MM.1S (cell line): ENCODE measurements around the gene MAPK8IP2.
A peak's percentile ranks its signal among the peaks of the same experiment; 100 is the strongest.

Source experiments
- DNase-seq: peaks from one replicate; pipeline ENCODE4 v3.0.0-alpha.2; 2015
- H2AFZ ChIP-seq: fragments of 300-600 bp; sonication (generic); 2 replicates; pipeline ENCODE4 v1.6.0; 2016; ENCODE audit warnings: antibody characterized with exemption, low read length
- H3F3A ChIP-seq: fragments of 300-600 bp; sonication (generic); 2 replicates; pipeline ENCODE4 v1.6.1; 2016; ENCODE audit warnings: mild to moderate bottlenecking, antibody characterized with exemption, low read length, moderate library complexity, mixed read lengths; ENCODE audit not compliant: insufficient read depth
- H3K27ac ChIP-seq: fragments of 300-600 bp; sonication (generic); 2 replicates; pipeline ENCODE4 v1.5.1; 2016; ENCODE audit warnings: mild to moderate bottlenecking, low read length
- H3K27me3 ChIP-seq: fragments of 300-600 bp; sonication (generic); replicated peaks from 2 replicates; pipeline ENCODE4 v1.6.0; 2016; ENCODE audit warnings: low read length; ENCODE audit not compliant: insufficient read depth
- H3K36me3 ChIP-seq: fragments of 300-600 bp; sonication (generic); replicated peaks from 2 replicates; pipeline ENCODE4 v1.6.1; 2016; ENCODE audit warnings: mild to moderate bottlenecking, low read length, mixed read lengths; ENCODE audit not compliant: insufficient read depth
- H3K4me1 ChIP-seq: fragments of 300-600 bp; sonication (generic); 2 replicates; pipeline ENCODE4 v1.6.1; 2016; ENCODE audit warnings: low read length, mixed read lengths
- H3K4me2 ChIP-seq: fragments of 300-600 bp; sonication (generic); 2 replicates; pipeline ENCODE4 v1.6.0; 2016; ENCODE audit warnings: low read depth, low read length
- H3K4me3 ChIP-seq: fragments of 300-600 bp; sonication (generic); 2 replicates; pipeline ENCODE4 v1.5.1; 2016; ENCODE audit warnings: low read length, mixed read lengths
- H3K79me2 ChIP-seq: fragments of 300-600 bp; sonication (generic); 2 replicates; pipeline ENCODE4 v1.6.1; 2016; ENCODE audit warnings: mixed run types, low read length, mixed read lengths
- H3K9ac ChIP-seq: fragments of 300-600 bp; sonication (generic); 2 replicates; pipeline ENCODE4 v1.6.1; 2016; ENCODE audit warnings: low read length, mixed read lengths
- H3K9me2 ChIP-seq: fragments of 300-600 bp; sonication (generic); replicated peaks from 2 replicates; pipeline ENCODE4 v1.6.1; 2016; ENCODE audit warnings: mild to moderate bottlenecking, low read length, mixed read lengths; ENCODE audit not compliant: insufficient read depth
- H3K9me3 ChIP-seq: fragments of 300-600 bp; sonication (generic); replicated peaks from 2 replicates; pipeline ENCODE4 v1.6.1; 2016; ENCODE audit warnings: mild to moderate bottlenecking, low read length, mixed read lengths; ENCODE audit not compliant: insufficient read depth
- H4K20me1 ChIP-seq: fragments of 300-600 bp; sonication (generic); 2 replicates; pipeline ENCODE4 v1.6.1; 2016; ENCODE audit warnings: mild to moderate bottlenecking, low read length, moderate library complexity, mixed read lengths; ENCODE audit not compliant: insufficient read depth
- EZH2 ChIP-seq: fragments of 300-600 bp; sonication (generic); optimal IDR thresholded peaks from 2 replicates; pipeline ENCODE3; 2017; ENCODE audit warnings: low read depth, mild to moderate bottlenecking, antibody characterized with exemption, low read length, mixed read lengths
- EZH2phosphoT487 ChIP-seq: fragments of 300-600 bp; sonication (generic); IDR thresholded peaks from 2 replicates; pipeline ENCODE4 v1.6.1; 2018; ENCODE audit warnings: antibody characterized with exemption, low read length
- TF ChIP-seq, protein P1 (sequence below): fragments of 300-600 bp; sonication (generic); IDR thresholded peaks from 2 replicates; pipeline ENCODE4 v1.5.1; 2016; ENCODE audit warnings: antibody characterized with exemption, low read length, mixed read lengths

Gene MAPK8IP2

GRCh38 chr22:50562523-50563412 lies 37.8 kb upstream of the MAPK8IP2 start, which contains the start of gene SYCE3:
TSS of gene SYCE3 (minus strand) at chr22:50562919. CDS start at chr22:50556405, 6,514 bp downstream.
- no peaks in the 10 kb centered on the region for H4K20me1 ChIP-seq
- peak within 1 kb of the TSS; percentile 100 for H3K4me2 ChIP-seq
- H3K27ac ChIP-seq, result no peak within 1 kb of the TSS
- no peaks in the 10 kb centered on the region for H3F3A ChIP-seq
- TF ChIP-seq EZH2, result no peak
- TF ChIP-seq, protein P1, sequence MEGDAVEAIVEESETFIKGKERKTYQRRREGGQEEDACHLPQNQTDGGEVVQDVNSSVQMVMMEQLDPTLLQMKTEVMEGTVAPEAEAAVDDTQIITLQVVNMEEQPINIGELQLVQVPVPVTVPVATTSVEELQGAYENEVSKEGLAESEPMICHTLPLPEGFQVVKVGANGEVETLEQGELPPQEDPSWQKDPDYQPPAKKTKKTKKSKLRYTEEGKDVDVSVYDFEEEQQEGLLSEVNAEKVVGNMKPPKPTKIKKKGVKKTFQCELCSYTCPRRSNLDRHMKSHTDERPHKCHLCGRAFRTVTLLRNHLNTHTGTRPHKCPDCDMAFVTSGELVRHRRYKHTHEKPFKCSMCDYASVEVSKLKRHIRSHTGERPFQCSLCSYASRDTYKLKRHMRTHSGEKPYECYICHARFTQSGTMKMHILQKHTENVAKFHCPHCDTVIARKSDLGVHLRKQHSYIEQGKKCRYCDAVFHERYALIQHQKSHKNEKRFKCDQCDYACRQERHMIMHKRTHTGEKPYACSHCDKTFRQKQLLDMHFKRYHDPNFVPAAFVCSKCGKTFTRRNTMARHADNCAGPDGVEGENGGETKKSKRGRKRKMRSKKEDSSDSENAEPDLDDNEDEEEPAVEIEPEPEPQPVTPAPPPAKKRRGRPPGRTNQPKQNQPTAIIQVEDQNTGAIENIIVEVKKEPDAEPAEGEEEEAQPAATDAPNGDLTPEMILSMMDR, result peak; percentile 79
- no peak for TF ChIP-seq EZH2phosphoT487
- H3K4me3 ChIP-seq, result peak within 1 kb of the TSS; percentile 75
- peak; percentile 96 for DNase-seq
- no peaks in the 10 kb centered on the region for H3K36me3 ChIP-seq
- no peaks in the 10 kb centered on the region for H3K79me2 ChIP-seq
- no peaks in the 10 kb centered on the region for H3K9me3 ChIP-seq
- peaks cover 20% of the 10 kb centered on the region for H3K27me3 ChIP-seq
- peak within 1 kb of the TSS; percentile 99 for H2AFZ ChIP-seq
- no peaks in the 10 kb centered on the region for H3K9me2 ChIP-seq
- peak within 1 kb of the TSS; percentile 43; the same call in 1 of the 2 replicates for H3K9ac ChIP-seq
- H3K4me1 ChIP-seq, result no peaks in the 10 kb centered on the region

DNA sequence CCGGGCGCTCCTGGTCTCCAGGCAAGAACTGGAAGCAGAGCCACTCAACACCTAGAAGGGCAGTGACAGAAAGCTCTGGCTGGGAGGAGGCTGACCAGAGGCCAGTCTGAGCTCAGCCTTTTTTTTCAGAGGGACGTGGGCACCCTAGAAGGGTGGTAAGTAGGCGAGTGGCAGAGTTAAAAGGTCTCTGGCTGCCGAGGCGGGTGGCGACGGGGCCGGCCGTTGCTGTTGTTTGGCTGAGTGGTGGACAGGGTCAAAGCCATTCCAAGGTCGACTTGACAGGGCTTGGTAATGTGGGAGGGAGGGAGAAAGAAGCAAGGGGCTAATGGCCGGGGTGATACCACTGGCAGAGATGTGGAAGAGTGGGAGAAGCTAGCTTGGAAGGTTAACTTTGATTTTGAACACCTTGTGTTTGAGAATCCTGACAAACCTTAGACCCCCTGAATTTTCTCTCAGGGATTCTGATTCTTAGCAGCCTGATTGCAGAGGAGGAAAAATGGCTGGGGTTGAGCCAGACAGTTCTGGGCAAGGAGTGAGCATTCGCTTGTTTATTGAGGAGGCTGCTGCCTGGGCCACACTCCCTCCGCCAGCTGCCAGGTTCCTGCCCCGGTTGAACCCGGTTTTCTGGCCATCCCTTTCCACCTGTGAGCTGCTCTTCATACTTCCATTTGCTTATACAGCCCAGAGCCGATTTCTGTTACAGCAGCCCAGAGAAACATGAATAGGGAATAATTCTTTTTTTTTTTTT lies 37.0 kb upstream of the MAPK8IP2 start:
- Histone ChIP-seq H3K4me2 (peak overlapping the region; percentile 100), H3K36me3 (no peaks in the 10 kb centered on the region), H3K9me3 (no peaks in the 10 kb centered on the region), H3K79me2 (no peaks in the 10 kb centered on the region), H3K27ac (no peak overlapping the region), H3F3A (no peaks in the 10 kb centered on the region), H3K27me3 (peaks cover 20% of the 10 kb centered on the region), H3K9ac (peak overlapping the region; percentile 43; the same call in 1 of the 2 replicates), H4K20me1 (no peaks in the 10 kb centered on the region), H3K4me3 (peak overlapping the region; percentile 75), H3K4me1 (no peaks in the 10 kb centered on the region), H2AFZ (peak overlapping the region; percentile 99), H3K9me2 (no peaks in the 10 kb centered on the region)
- no peak for DNase-seq
- TF ChIP-seq, protein P1, result no peak
- TF ChIP-seq EZH2phosphoT487, result no peak
- no peak for TF ChIP-seq EZH2

- no peak overlapping the region for H3K27ac ChIP-seq
- no peak overlapping the region for H3K4me3 ChIP-seq
- no peaks in the 10 kb centered on the region for H3K9me2 ChIP-seq
- TF ChIP-seq EZH2phosphoT487 (no peak), EZH2 (no peak)
- TF ChIP-seq, protein P1, result no peak
- H3F3A ChIP-seq, result no peaks in the 10 kb centered on the region
- H3K79me2 ChIP-seq, result no peaks in the 10 kb centered on the region
- H3K4me2 ChIP-seq, result no peak overlapping the region
- no peaks in the 10 kb centered on the region for H3K36me3 ChIP-seq
- H3K27me3 ChIP-seq, result peaks cover 20% of the 10 kb centered on the region
- H3K9me3 ChIP-seq, result no peaks in the 10 kb centered on the region
- H3K4me1 ChIP-seq, result no peaks in the 10 kb centered on the region
- H3K9ac ChIP-seq, result no peak overlapping the region
- no peak for DNase-seq
- no peaks in the 10 kb centered on the region for H4K20me1 ChIP-seq
- no peak overlapping the region for H2AFZ ChIP-seq
Observed at GRCh38 chr22:50564289-50564688, 36.3 kb upstream of the MAPK8IP2 start.
